ENCODE results near the gene ELOVL2. TPM values are rescaled to one million over a fixed set of nuclear protein-coding genes. Genes with fewer than 3 reads are reported as not detected.

ELOVL2 gene
- total RNA-seq, 1 experiment from 2014 or later, result 0.07 TPM

GRCh38 chr6:10991115-10991514, 53.0 kb downstream of the ELOVL2 start:
- H3K4me2 ChIP-seq (ENCODE audit: low read length), result no peak overlapping the region
- ChIA-PET CTCF (interaction anchor here (1.0 kb wide), 1 partner anchor 10 kb away, joined by 3 read pairs; no protein-coding TSS in a partner anchor), RAD21 (ENCODE audit: low non-redundant PET in 1 of 2, low total read pairs in 2 of 2, uncharacterized antibody in 2 of 2, unreplicated experiment in 2 of 2) (no interaction called here), POLR2A (no interaction called here)
- no peak overlapping the region for H3K27ac ChIP-seq (ENCODE audit: low read depth, low read length)
- no peaks in the 10 kb centered on the region for H4K20me1 ChIP-seq (ENCODE audit: insufficient read depth)
- ATAC-seq (no peak), DNase-seq (ENCODE audit: low read depth, low spot score) (no peak)
- no peak overlapping the region for H2AFZ ChIP-seq (ENCODE audit: low read depth, low read length, poor library complexity, severe bottlenecking)
- TF ChIP-seq SIN3A (IDR thresholded peaks at IDR 0.05; ENCODE audit: low read depth), result no peak
- no peak for TF ChIP-seq POLR2AphosphoS5 (IDR thresholded peaks at IDR 0.05; ENCODE audit: low read depth, low read length)
- no peak for TF ChIP-seq TCF7L2 (IDR thresholded peaks at IDR 0.05; ENCODE audit: borderline replicate concordance, extremely low read depth, insufficient read depth, insufficient read length)
- TF ChIP-seq, protein P1, sequence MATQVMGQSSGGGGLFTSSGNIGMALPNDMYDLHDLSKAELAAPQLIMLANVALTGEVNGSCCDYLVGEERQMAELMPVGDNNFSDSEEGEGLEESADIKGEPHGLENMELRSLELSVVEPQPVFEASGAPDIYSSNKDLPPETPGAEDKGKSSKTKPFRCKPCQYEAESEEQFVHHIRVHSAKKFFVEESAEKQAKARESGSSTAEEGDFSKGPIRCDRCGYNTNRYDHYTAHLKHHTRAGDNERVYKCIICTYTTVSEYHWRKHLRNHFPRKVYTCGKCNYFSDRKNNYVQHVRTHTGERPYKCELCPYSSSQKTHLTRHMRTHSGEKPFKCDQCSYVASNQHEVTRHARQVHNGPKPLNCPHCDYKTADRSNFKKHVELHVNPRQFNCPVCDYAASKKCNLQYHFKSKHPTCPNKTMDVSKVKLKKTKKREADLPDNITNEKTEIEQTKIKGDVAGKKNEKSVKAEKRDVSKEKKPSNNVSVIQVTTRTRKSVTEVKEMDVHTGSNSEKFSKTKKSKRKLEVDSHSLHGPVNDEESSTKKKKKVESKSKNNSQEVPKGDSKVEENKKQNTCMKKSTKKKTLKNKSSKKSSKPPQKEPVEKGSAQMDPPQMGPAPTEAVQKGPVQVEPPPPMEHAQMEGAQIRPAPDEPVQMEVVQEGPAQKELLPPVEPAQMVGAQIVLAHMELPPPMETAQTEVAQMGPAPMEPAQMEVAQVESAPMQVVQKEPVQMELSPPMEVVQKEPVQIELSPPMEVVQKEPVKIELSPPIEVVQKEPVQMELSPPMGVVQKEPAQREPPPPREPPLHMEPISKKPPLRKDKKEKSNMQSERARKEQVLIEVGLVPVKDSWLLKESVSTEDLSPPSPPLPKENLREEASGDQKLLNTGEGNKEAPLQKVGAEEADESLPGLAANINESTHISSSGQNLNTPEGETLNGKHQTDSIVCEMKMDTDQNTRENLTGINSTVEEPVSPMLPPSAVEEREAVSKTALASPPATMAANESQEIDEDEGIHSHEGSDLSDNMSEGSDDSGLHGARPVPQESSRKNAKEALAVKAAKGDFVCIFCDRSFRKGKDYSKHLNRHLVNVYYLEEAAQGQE (IDR thresholded peaks at IDR 0.05; ENCODE audit: low read depth), result no peak
- TF ChIP-seq FOSL1 (IDR thresholded peaks at IDR 0.05; ENCODE audit: low read depth), result no peak
- no peak for TF ChIP-seq EZH2 (IDR thresholded peaks at IDR 0.05)
- TF ChIP-seq, protein P2, sequence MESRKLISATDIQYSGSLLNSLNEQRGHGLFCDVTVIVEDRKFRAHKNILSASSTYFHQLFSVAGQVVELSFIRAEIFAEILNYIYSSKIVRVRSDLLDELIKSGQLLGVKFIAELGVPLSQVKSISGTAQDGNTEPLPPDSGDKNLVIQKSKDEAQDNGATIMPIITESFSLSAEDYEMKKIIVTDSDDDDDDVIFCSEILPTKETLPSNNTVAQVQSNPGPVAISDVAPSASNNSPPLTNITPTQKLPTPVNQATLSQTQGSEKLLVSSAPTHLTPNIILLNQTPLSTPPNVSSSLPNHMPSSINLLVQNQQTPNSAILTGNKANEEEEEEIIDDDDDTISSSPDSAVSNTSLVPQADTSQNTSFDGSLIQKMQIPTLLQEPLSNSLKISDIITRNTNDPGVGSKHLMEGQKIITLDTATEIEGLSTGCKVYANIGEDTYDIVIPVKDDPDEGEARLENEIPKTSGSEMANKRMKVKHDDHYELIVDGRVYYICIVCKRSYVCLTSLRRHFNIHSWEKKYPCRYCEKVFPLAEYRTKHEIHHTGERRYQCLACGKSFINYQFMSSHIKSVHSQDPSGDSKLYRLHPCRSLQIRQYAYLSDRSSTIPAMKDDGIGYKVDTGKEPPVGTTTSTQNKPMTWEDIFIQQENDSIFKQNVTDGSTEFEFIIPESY (IDR thresholded peaks at IDR 0.05; ENCODE audit: extremely low read depth, insufficient replicate concordance, low read length), result no peak
- no peak for TF ChIP-seq CBX3 (IDR thresholded peaks at IDR 0.05; ENCODE audit: low read depth)
- TF ChIP-seq CTCF (IDR thresholded peaks at IDR 0.05 in 2 of 3, conservative IDR thresholded peaks at IDR 0.05 in 1 of 3; ENCODE audit: borderline replicate concordance in 1 of 3, insufficient read depth in 1 of 3, low read depth in 2 of 3, low read length in 2 of 3), result no peak
- TF ChIP-seq ZNF274 (IDR thresholded peaks at IDR 0.05; ENCODE audit: low read depth, low read length), result no peak
- H3K9ac ChIP-seq (ENCODE audit: low read length), result no peak overlapping the region
- no peaks in the 10 kb centered on the region for H3K27me3 ChIP-seq (ENCODE audit: insufficient read depth, low read length)
- H3K4me3 ChIP-seq (replicated peaks in 1 of 2; ENCODE audit: low read depth in 1 of 2, low read length in 2 of 2), result no peak overlapping the region
- no peaks in the 10 kb centered on the region for H3K79me2 ChIP-seq (ENCODE audit: insufficient read depth, low read length)
- intact Hi-C loops (cut with micrococcal nuclease), result no loop called here
- no peaks in the 10 kb centered on the region for H3K9me2 ChIP-seq (ENCODE audit: insufficient read depth)
- H3K4me1 ChIP-seq (ENCODE audit: control insufficient read depth in 1 of 2, insufficient read depth in 2 of 2, low read length in 2 of 2), result no peaks in the 10 kb centered on the region
- H3K9me3 ChIP-seq (ENCODE audit: control insufficient read depth in 1 of 2, insufficient read depth in 1 of 2, low read depth in 1 of 2, low read length in 2 of 2), result no peaks in the 10 kb centered on the region
- no peaks in the 10 kb centered on the region for H3K36me3 ChIP-seq (ENCODE audit: control insufficient read depth in 1 of 2, insufficient read depth in 2 of 2, low read length in 2 of 2)
- no TSS peak for BruUV-seq (replicated peaks)
